H1 (cell line): ENCODE results near the gene SPATA21. TPM values are rescaled to one million over a fixed set of nuclear protein-coding genes. Genes with fewer than 3 reads are reported as not detected.

ENCODE experiments used
- CTBP2 ChIP-seq: IDR thresholded peaks from 2 replicates; pipeline ENCODE4 v1.7.0; 2011; ENCODE audit warnings: borderline replicate concordance, mild to moderate bottlenecking, moderate library complexity, mixed read lengths, low read length; ENCODE audit not compliant: insufficient read depth, insufficient read length
- HDAC6 ChIP-seq: IDR thresholded peaks from one replicate; pipeline ENCODE4 v1.7.1; 2012; ENCODE audit warnings: low read depth, mild to moderate bottlenecking, inconsistent platforms, low read length, moderate library complexity
- RBBP5 ChIP-seq: IDR thresholded peaks from 2 replicates; pipeline ENCODE4 v1.7.1; 2012; ENCODE audit warnings: low read depth, mild to moderate bottlenecking, inconsistent platforms, low read length, moderate library complexity, borderline replicate concordance
- SP1 ChIP-seq: IDR thresholded peaks from 2 replicates; pipeline ENCODE4 v1.6.1; 2011; ENCODE audit warnings: low read depth, low read length
- SRF ChIP-seq: IDR thresholded peaks from 2 replicates; pipeline ENCODE4 v1.6.1; 2011; ENCODE audit warnings: mild to moderate bottlenecking, low read depth, low read length, moderate library complexity
- TBP ChIP-seq: IDR thresholded peaks from 2 replicates; pipeline ENCODE4 v1.6.1; 2011; ENCODE audit warnings: low read depth, low read length, improper control_type of control experiment
- YY1 ChIP-seq: IDR thresholded peaks from 2 replicates; pipeline ENCODE4 v1.6.1; 2011; ENCODE audit warnings: low read depth, mild to moderate bottlenecking, low read length
- polyA plus RNA-seq, 7 experiments: library from polyadenylated mRNA; depleted of rRNA in 3 of 7; stranded (reverse) in 5 of 7; unstranded in 2 of 7; fragments of >200 nt in 5 of 7; fragments of 200-250 nt in 2 of 7; gene quantifications; 1 replicate in 5 of 7; 2 replicates in 1 of 7; 4 replicates in 1 of 7; pipeline versions ENCODE4 v1.2.1 to v1.2.3, GENCODE V29; 2011 to 2013; ENCODE audit warnings: missing spikeins in 2 of 7, mixed read lengths in 2 of 7
- total RNA-seq: library from RNA; stranded (reverse); fragmentation: NEBNext Ultra II Directional; extraction: Animal tissue kit (Norgen Biotek cat#: 25700); gene quantifications from 2 replicates; pipeline ENCODE4 v1.2.1, GENCODE V29; 2021
- TF ChIP-seq, protein P1 (sequence below): IDR thresholded peaks from 2 replicates; pipeline ENCODE4 v1.6.1; 2011; ENCODE audit warnings: low read length, improper control_type of control experiment

SPATA21 gene
- total and polyA plus RNA-seq, 2 of the 8 experiments (the other 6 are each of a cell fraction or from before 2014, with no cell fraction given): not detected

DNA sequence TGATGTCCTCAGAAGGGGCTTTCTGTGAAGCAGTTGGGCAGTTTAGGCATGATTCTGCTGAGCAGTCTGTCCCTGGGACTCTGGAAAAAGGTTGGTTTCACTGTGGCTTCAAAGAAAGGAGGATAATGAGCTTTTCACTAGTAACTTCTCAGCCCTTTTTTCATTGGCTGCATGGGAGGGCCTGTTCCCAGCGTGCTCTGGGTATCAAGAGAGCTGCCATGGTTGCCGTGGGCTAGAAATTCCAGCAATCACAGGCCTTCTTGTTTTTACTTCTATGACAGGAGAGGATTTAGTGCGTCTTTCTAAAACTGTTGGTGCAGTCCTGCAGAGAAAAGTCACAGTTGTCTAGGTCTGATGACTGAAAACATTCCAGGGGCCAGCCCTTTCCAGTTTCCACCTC, 63.0 kb downstream of the SPATA21 start (continued):
- TF ChIP-seq SRF (no peak), YY1 (no peak), HDAC6 (no peak), SP1 (no peak), RBBP5 (no peak), CTBP2 (no peak), TBP (no peak)
- TF ChIP-seq, protein P1, sequence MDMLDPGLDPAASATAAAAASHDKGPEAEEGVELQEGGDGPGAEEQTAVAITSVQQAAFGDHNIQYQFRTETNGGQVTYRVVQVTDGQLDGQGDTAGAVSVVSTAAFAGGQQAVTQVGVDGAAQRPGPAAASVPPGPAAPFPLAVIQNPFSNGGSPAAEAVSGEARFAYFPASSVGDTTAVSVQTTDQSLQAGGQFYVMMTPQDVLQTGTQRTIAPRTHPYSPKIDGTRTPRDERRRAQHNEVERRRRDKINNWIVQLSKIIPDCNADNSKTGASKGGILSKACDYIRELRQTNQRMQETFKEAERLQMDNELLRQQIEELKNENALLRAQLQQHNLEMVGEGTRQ: no peak
